Measurements from ENCODE around the gene CYB5R4. TPM values are rescaled to one million over a fixed set of nuclear protein-coding genes. Genes with fewer than 3 reads are reported as not detected.
A peak's percentile ranks its signal among the peaks of the same experiment; 100 is the strongest.

The CYB5R4 gene
- total and polyA plus RNA-seq, 2 of the 13 experiments (the other 11 are each of a cell fraction or from before 2014, with no cell fraction given): 5.3 to 26.1 TPM

GRCh38 chr6:83859410-83860358, at the start of gene CYB5R4 (continued):
- 0 out of 2 replicates have a peak, but pooled peaks have one; percentile 57 for TF ChIP-seq ZHX2 (IDR thresholded peaks at IDR 0.05; ENCODE audit: low read depth)
- TF ChIP-seq ZHX2 (CRISPR knock-in tag; IDR thresholded peaks at IDR 0.05; ENCODE audit: borderline replicate concordance): peak; percentile 98; the same call in 1 of the 2 replicates
- TF ChIP-seq ZNF282 (IDR thresholded peaks at IDR 0.05; ENCODE audit: partially characterized antibody): no peak
- no peak for TF ChIP-seq GPBP1L1 (CRISPR knock-in tag; IDR thresholded peaks at IDR 0.05)
- TF ChIP-seq ZNF577 (CRISPR knock-in tag; IDR thresholded peaks at IDR 0.05; ENCODE audit: borderline replicate concordance, low read depth): 0 out of 2 replicates have a peak, but pooled peaks have one; percentile 44
- 0 out of 2 replicates have a peak, but pooled peaks have one; percentile 8 for TF ChIP-seq ZNF337 (CRISPR knock-in tag; IDR thresholded peaks at IDR 0.05; ENCODE audit: borderline replicate concordance, low read depth)
- peak; percentile 95 for TF ChIP-seq MYNN (CRISPR knock-in tag; IDR thresholded peaks at IDR 0.05; ENCODE audit: low read depth)
- TF ChIP-seq ZNF34 (CRISPR knock-in tag; IDR thresholded peaks at IDR 0.05; ENCODE audit: borderline replicate concordance): no peak
- peak; percentile 96 for TF ChIP-seq ZSCAN12 (CRISPR knock-in tag; IDR thresholded peaks at IDR 0.05)
- TF ChIP-seq MLXIP (CRISPR knock-in tag; IDR thresholded peaks at IDR 0.05; ENCODE audit: borderline replicate concordance): peak; percentile 86
- TF ChIP-seq SALL1 (CRISPR knock-in tag; IDR thresholded peaks at IDR 0.05): peak; percentile 99
- TF ChIP-seq TAF15 (IDR thresholded peaks at IDR 0.05; ENCODE audit: low read depth, low read length, poor library complexity, severe bottlenecking): no peak
- TF ChIP-seq DMAP1 (CRISPR knock-in tag; IDR thresholded peaks at IDR 0.05): no peak
- TF ChIP-seq FOXK1 (CRISPR knock-in tag; IDR thresholded peaks at IDR 0.05; ENCODE audit: borderline replicate concordance, low read depth): peak; percentile 95; the same call in 1 of the 2 replicates
- no peak for TF ChIP-seq PHF5A (CRISPR knock-in tag; IDR thresholded peaks at IDR 0.05; ENCODE audit: low read depth, unreplicated experiment)

All from HepG2 (cell line).